ENCODE results near the gene CHMP3. TPM values are rescaled to one million over a fixed set of nuclear protein-coding genes. Genes with fewer than 3 reads are reported as not detected.

CHMP3 gene
- polyA plus RNA-seq, 1 donor from 2014 or later = 31.8 TPM

- TF ChIP-seq EZH2 (IDR thresholded peaks at IDR 0.05; ENCODE audit: borderline replicate concordance, insufficient read depth, low read length, poor library complexity, severe bottlenecking) (no peak), TAF1 (IDR thresholded peaks at IDR 0.05; ENCODE audit: low read depth) (no peak), RAD21 (conservative IDR thresholded peaks at IDR 0.05) (no peak), SMC3 (conservative IDR thresholded peaks at IDR 0.05; ENCODE audit: poor library complexity) (no peak), EP300 (conservative IDR thresholded peaks at IDR 0.05; ENCODE audit: poor library complexity, severe bottlenecking) (no peak), MXI1 (conservative IDR thresholded peaks at IDR 0.05; ENCODE audit: poor library complexity, severe bottlenecking) (no peak), POLR2AphosphoS5 (IDR thresholded peaks at IDR 0.05) (no peak)
- TF ChIP-seq, protein P1, sequence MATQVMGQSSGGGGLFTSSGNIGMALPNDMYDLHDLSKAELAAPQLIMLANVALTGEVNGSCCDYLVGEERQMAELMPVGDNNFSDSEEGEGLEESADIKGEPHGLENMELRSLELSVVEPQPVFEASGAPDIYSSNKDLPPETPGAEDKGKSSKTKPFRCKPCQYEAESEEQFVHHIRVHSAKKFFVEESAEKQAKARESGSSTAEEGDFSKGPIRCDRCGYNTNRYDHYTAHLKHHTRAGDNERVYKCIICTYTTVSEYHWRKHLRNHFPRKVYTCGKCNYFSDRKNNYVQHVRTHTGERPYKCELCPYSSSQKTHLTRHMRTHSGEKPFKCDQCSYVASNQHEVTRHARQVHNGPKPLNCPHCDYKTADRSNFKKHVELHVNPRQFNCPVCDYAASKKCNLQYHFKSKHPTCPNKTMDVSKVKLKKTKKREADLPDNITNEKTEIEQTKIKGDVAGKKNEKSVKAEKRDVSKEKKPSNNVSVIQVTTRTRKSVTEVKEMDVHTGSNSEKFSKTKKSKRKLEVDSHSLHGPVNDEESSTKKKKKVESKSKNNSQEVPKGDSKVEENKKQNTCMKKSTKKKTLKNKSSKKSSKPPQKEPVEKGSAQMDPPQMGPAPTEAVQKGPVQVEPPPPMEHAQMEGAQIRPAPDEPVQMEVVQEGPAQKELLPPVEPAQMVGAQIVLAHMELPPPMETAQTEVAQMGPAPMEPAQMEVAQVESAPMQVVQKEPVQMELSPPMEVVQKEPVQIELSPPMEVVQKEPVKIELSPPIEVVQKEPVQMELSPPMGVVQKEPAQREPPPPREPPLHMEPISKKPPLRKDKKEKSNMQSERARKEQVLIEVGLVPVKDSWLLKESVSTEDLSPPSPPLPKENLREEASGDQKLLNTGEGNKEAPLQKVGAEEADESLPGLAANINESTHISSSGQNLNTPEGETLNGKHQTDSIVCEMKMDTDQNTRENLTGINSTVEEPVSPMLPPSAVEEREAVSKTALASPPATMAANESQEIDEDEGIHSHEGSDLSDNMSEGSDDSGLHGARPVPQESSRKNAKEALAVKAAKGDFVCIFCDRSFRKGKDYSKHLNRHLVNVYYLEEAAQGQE (IDR thresholded peaks at IDR 0.05; ENCODE audit: borderline replicate concordance) = no peak
- TF ChIP-seq, protein P2, sequence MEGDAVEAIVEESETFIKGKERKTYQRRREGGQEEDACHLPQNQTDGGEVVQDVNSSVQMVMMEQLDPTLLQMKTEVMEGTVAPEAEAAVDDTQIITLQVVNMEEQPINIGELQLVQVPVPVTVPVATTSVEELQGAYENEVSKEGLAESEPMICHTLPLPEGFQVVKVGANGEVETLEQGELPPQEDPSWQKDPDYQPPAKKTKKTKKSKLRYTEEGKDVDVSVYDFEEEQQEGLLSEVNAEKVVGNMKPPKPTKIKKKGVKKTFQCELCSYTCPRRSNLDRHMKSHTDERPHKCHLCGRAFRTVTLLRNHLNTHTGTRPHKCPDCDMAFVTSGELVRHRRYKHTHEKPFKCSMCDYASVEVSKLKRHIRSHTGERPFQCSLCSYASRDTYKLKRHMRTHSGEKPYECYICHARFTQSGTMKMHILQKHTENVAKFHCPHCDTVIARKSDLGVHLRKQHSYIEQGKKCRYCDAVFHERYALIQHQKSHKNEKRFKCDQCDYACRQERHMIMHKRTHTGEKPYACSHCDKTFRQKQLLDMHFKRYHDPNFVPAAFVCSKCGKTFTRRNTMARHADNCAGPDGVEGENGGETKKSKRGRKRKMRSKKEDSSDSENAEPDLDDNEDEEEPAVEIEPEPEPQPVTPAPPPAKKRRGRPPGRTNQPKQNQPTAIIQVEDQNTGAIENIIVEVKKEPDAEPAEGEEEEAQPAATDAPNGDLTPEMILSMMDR (IDR thresholded peaks at IDR 0.05; ENCODE audit: poor library complexity, severe bottlenecking) = no peak
- Histone ChIP-seq H3K9me3 (ENCODE audit: low read length) (no peaks in the 10 kb centered on the region), H3K36me3 (ENCODE audit: insufficient read depth, low read length) (no peaks in the 10 kb centered on the region), H3F3A (ENCODE audit: insufficient read depth, low read length, poor library complexity, severe bottlenecking) (no peaks in the 10 kb centered on the region), H3K4me3 (ENCODE audit: low read length) (peak overlapping the region; percentile 85), H3K9me2 (ENCODE audit: insufficient read depth, low read length) (no peaks in the 10 kb centered on the region), H3K79me2 (replicated peaks; ENCODE audit: insufficient read depth, low read length) (peaks cover 21% of the 10 kb centered on the region), H3K4me2 (ENCODE audit: low read length) (peak overlapping the region; percentile 53), H3K27ac (ENCODE audit: low read length) (peak overlapping the region; percentile 96), H3K9ac (ENCODE audit: low read length) (peak overlapping the region; percentile 93), H2AFZ (ENCODE audit: low read depth, low read length) (peak overlapping the region; percentile 95), H4K20me1 (ENCODE audit: insufficient read depth) (no peaks in the 10 kb centered on the region), H3K27me3 (ENCODE audit: insufficient read depth, low read depth, low read length) (no peaks in the 10 kb centered on the region)
Measured at GRCh38 chr2:86563650-86564061, 413 bp upstream of the CHMP3 start.

GRCh38 chr2:86562485-86562921, 740 bp downstream of the CHMP3 start:
- no peaks in the 10 kb centered on the region for H3K9me2 ChIP-seq (ENCODE audit: insufficient read depth, low read length)
- no peaks in the 10 kb centered on the region for H3K36me3 ChIP-seq (ENCODE audit: insufficient read depth, low read length)
- H3K79me2 ChIP-seq (replicated peaks; ENCODE audit: insufficient read depth, low read length) = peaks cover 23% of the 10 kb centered on the region
- no peaks in the 10 kb centered on the region for H3F3A ChIP-seq (ENCODE audit: insufficient read depth, low read length, poor library complexity, severe bottlenecking)
- H3K27me3 ChIP-seq (ENCODE audit: insufficient read depth, low read depth, low read length) = no peaks in the 10 kb centered on the region
- H3K9ac ChIP-seq (ENCODE audit: low read length) = peak overlapping the region; percentile 93
- H3K9me3 ChIP-seq (ENCODE audit: low read length) = no peaks in the 10 kb centered on the region
- H2AFZ ChIP-seq (ENCODE audit: low read depth, low read length) = peak overlapping the region; percentile 95
- peak overlapping the region; percentile 66 for H3K4me2 ChIP-seq (ENCODE audit: low read length)
- H4K20me1 ChIP-seq (ENCODE audit: insufficient read depth) = no peaks in the 10 kb centered on the region
- peak overlapping the region; percentile 85 for H3K4me3 ChIP-seq (ENCODE audit: low read length)
- TF ChIP-seq EP300 (conservative IDR thresholded peaks at IDR 0.05; ENCODE audit: poor library complexity, severe bottlenecking) (no peak), POLR2AphosphoS5 (IDR thresholded peaks at IDR 0.05) (no peak), TAF1 (IDR thresholded peaks at IDR 0.05; ENCODE audit: low read depth) (no peak), SMC3 (conservative IDR thresholded peaks at IDR 0.05; ENCODE audit: poor library complexity) (no peak), EZH2 (IDR thresholded peaks at IDR 0.05; ENCODE audit: borderline replicate concordance, insufficient read depth, low read length, poor library complexity, severe bottlenecking) (no peak), RAD21 (conservative IDR thresholded peaks at IDR 0.05) (no peak), MXI1 (conservative IDR thresholded peaks at IDR 0.05; ENCODE audit: poor library complexity, severe bottlenecking) (no peak)
- TF ChIP-seq, protein P1 (IDR thresholded peaks at IDR 0.05; ENCODE audit: borderline replicate concordance) = no peak
- TF ChIP-seq, protein P2 (IDR thresholded peaks at IDR 0.05; ENCODE audit: poor library complexity, severe bottlenecking) = no peak
- H3K27ac ChIP-seq (ENCODE audit: low read length) = peak overlapping the region; percentile 96

All from neural cell (in vitro differentiated cells).